ENCODE results near the gene FUT8. TPM values are rescaled to one million over a fixed set of nuclear protein-coding genes. Genes with fewer than 3 reads are reported as not detected.

FUT8 gene
- total and polyA plus RNA-seq, 2 of the 8 experiments (the other 6 are each of a cell fraction or from before 2014, with no cell fraction given): 10.5 to 25.1 TPM

DNA sequence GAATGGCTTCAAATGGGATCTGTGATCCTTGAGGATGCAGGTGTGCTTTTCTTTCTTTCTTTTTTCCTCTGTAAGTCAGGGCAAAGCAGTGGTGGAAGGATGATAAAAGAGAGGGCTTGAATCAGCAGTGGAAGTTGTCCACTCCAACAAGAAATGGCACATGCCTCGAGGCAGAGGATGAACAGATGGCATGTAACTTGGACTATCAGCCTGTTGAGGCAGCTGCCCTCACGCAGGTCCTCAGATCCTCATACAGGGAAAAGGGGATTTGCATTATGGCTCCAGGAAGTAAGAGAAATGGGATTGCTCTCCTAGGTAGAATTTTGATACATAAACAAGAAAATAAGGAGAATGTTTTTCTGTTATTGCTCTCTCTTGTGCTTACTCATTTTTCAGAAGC, 368.0 kb downstream of the FUT8 start (continued):
- TF ChIP-seq, protein P1, sequence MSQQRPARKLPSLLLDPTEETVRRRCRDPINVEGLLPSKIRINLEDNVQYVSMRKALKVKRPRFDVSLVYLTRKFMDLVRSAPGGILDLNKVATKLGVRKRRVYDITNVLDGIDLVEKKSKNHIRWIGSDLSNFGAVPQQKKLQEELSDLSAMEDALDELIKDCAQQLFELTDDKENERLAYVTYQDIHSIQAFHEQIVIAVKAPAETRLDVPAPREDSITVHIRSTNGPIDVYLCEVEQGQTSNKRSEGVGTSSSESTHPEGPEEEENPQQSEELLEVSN (IDR thresholded peaks at IDR 0.05): no peak

Measured in H1 (cell line).